Measurements from ENCODE around the gene KCNAB1. TPM values are rescaled to one million over a fixed set of nuclear protein-coding genes. Genes with fewer than 3 reads are reported as not detected.

The KCNAB1 gene
- total RNA-seq, 1 donor from 2014 or later = 3.9 TPM

DNA sequence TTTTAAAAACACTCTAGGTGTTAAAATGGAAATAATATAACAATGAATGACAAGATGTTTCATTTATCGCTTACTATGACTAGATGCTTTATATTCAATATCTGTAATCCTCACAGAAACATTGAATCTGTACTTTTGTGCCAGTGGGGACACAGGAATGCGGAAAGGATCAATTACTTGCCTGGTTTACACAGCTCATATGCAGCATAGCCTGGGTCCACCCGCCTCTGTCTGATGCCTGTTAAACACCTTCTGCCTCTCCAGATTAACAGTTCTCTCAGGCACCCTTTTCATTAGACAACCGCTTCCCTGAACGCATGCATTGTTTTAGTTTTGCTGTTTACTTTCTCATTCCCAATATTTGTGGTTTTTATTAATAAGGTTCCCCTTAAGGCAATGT, 12.9 kb upstream of the KCNAB1 start:
- no peaks in the 10 kb centered on the region for H3K4me1 ChIP-seq
- H3K36me3 ChIP-seq = no peaks in the 10 kb centered on the region
- H3K27ac ChIP-seq = no peak overlapping the region
- H3K9me3 ChIP-seq = no peaks in the 10 kb centered on the region
- no peaks in the 10 kb centered on the region for H3K27me3 ChIP-seq
- no peak overlapping the region for H3K4me3 ChIP-seq
- DNase-seq (ENCODE audit: extremely low spot score in 2 of 2) = no peak
- TF ChIP-seq POLR2A (IDR thresholded peaks at IDR 0.05) (no peak), POLR2AphosphoS5 (IDR thresholded peaks at IDR 0.05; ENCODE audit: insufficient read depth in 1 of 2, low read depth in 1 of 2) (no peak)
- TF ChIP-seq, protein P1, sequence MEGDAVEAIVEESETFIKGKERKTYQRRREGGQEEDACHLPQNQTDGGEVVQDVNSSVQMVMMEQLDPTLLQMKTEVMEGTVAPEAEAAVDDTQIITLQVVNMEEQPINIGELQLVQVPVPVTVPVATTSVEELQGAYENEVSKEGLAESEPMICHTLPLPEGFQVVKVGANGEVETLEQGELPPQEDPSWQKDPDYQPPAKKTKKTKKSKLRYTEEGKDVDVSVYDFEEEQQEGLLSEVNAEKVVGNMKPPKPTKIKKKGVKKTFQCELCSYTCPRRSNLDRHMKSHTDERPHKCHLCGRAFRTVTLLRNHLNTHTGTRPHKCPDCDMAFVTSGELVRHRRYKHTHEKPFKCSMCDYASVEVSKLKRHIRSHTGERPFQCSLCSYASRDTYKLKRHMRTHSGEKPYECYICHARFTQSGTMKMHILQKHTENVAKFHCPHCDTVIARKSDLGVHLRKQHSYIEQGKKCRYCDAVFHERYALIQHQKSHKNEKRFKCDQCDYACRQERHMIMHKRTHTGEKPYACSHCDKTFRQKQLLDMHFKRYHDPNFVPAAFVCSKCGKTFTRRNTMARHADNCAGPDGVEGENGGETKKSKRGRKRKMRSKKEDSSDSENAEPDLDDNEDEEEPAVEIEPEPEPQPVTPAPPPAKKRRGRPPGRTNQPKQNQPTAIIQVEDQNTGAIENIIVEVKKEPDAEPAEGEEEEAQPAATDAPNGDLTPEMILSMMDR (IDR thresholded peaks at IDR 0.05) = no peak
- intact Hi-C loops (cut with DNase I) = no loop called here

DNA sequence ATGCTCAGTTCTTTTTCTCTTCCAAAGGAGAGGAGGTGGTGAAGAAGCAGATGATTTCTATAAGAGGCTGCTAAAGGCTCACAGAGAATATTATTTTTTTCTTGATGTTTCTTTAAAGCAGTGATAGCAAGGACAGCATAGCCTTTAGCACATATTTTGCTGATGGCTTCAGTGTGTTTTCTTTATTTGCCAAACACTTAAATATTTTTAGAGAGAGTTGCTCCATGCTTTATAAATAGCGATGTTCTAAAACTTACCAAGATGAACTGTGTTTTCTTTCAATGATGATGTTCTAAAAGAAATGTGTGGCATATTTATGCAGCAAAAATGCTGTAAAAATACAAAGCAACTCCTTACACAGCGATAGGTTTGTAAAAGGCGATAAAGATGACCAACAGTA, 11.8 kb upstream of the KCNAB1 start:
- Histone ChIP-seq H3K4me3 (no peak overlapping the region), H3K9me3 (no peaks in the 10 kb centered on the region), H3K27me3 (no peaks in the 10 kb centered on the region), H3K36me3 (no peaks in the 10 kb centered on the region), H3K4me1 (no peaks in the 10 kb centered on the region), H3K27ac (no peak overlapping the region)
- TF ChIP-seq POLR2A (IDR thresholded peaks at IDR 0.05) = no peak
- no peak for TF ChIP-seq POLR2AphosphoS5 (IDR thresholded peaks at IDR 0.05; ENCODE audit: insufficient read depth in 1 of 2, low read depth in 1 of 2)
- TF ChIP-seq, protein P1 (IDR thresholded peaks at IDR 0.05) = no peak
- intact Hi-C loops (cut with DNase I) = no loop called here
- no peak for DNase-seq (ENCODE audit: extremely low spot score in 2 of 2)

DNA sequence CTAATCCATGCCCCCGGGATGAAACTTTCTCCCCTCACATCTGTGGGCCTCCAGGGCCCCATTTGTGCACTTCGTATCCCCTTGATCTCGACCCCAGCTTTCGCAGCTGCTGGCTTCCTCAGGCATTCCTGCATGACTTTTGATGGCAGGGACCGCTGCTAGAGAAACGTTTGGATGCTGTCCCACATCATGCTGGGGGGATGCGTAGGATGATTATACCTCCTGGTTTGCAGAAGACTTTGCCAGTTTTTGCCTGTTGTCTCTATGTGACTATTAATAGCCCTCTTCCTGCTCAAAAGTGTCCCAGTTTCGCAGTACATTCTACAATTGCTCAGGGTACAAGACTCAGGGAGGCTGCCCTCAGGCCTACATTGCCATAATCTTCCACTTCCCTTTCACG, 10.4 kb upstream of the KCNAB1 start:
- no peak overlapping the region for H3K4me3 ChIP-seq
- TF ChIP-seq, protein P1 (IDR thresholded peaks at IDR 0.05) = no peak
- no peak for TF ChIP-seq POLR2A (IDR thresholded peaks at IDR 0.05)
- no peak for TF ChIP-seq POLR2AphosphoS5 (IDR thresholded peaks at IDR 0.05; ENCODE audit: insufficient read depth in 1 of 2, low read depth in 1 of 2)
- no peaks in the 10 kb centered on the region for H3K4me1 ChIP-seq
- intact Hi-C loops (cut with DNase I) = no loop called here
- no peaks in the 10 kb centered on the region for H3K9me3 ChIP-seq
- H3K27ac ChIP-seq = no peak overlapping the region
- H3K27me3 ChIP-seq = no peaks in the 10 kb centered on the region
- DNase-seq (ENCODE audit: extremely low spot score in 2 of 2) = no peak
- no peaks in the 10 kb centered on the region for H3K36me3 ChIP-seq

DNA sequence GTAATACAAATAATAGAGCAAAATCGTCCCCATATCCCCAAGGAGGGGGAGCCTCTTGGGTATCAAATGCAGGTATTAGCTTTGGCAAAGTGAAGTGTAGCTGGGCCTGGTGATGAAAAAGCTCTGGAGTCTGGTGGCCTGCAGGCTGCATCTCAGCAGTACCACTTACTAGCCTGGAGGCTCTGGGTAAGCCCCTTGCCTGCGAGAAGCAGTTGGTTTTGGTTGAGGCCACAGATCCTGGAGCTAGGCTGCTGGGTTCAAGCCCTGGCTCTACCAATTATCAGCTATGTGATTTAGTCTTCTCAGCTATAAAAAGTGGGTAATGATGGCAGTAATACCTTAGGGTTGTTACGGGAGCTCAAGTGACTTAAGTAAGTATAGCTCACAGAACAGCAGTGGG, 6.1 kb downstream of the KCNAB1 start:
- DNase-seq (ENCODE audit: extremely low spot score in 2 of 2) = no peak

DNA sequence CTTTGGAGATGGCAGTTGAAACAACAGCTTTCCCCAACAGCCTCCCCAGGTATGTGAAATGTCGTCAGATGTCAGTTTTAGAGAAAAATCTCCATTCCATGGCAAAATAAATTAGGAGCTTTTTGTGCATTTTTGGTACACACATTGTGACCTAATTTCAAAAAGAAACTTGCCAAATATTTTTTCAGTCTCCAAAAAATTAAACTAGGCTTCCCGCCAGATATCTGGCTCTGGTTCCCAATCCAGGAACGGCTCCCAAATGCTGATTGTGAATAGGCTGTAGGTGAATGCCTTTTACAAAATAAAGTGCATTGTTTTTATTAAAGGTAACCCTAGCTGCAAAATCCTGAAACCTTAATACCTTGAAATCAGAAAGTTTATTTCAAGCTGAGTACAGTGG, 10.9 kb downstream of the KCNAB1 start:
- Histone ChIP-seq H3K27ac (no peak overlapping the region), H3K9me3 (no peaks in the 10 kb centered on the region), H3K27me3 (no peaks in the 10 kb centered on the region), H3K4me3 (no peak overlapping the region), H3K36me3 (no peaks in the 10 kb centered on the region), H3K4me1 (no peaks in the 10 kb centered on the region)
- intact Hi-C loops (cut with DNase I) = no loop called here
- TF ChIP-seq, protein P1 (IDR thresholded peaks at IDR 0.05) = no peak
- TF ChIP-seq POLR2A (IDR thresholded peaks at IDR 0.05) = no peak
- TF ChIP-seq POLR2AphosphoS5 (IDR thresholded peaks at IDR 0.05; ENCODE audit: insufficient read depth in 1 of 2, low read depth in 1 of 2) = no peak
- DNase-seq (ENCODE audit: extremely low spot score in 2 of 2) = no peak

More for the DNA sequence above, 6.1 kb downstream of the KCNAB1 start:
- TF ChIP-seq, protein P1 (IDR thresholded peaks at IDR 0.05) = no peak
- no peak for TF ChIP-seq POLR2AphosphoS5 (IDR thresholded peaks at IDR 0.05; ENCODE audit: insufficient read depth in 1 of 2, low read depth in 1 of 2)
- TF ChIP-seq POLR2A (IDR thresholded peaks at IDR 0.05) = no peak
- no peaks in the 10 kb centered on the region for H3K4me1 ChIP-seq
- no peak overlapping the region for H3K27ac ChIP-seq
- H3K9me3 ChIP-seq = no peaks in the 10 kb centered on the region
- no peaks in the 10 kb centered on the region for H3K36me3 ChIP-seq
- H3K27me3 ChIP-seq = no peaks in the 10 kb centered on the region
- intact Hi-C loops (cut with DNase I) = no loop called here
- no peak overlapping the region for H3K4me3 ChIP-seq
